ENCODE data around the gene PTPRG.

DNA sequence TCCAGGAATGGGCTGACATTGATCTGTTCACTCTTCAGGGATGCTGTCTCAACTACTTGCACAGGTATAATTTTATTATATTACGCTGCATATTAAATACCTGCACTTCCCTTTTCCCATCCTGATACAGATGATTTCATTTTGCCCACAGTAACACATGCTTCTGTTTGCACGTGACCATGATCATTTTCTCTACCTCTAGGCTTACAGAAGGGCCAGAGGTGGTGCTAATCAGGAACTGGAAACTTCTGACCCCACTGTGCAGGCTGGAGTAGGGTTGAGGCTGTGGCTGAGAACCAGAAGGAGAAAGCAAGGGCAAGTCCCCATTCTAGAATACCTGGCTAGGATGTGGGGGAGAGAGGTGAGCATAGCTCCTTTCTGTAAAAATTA, 304.8 kb downstream of the PTPRG start:
- TF ChIP-seq, protein P1, sequence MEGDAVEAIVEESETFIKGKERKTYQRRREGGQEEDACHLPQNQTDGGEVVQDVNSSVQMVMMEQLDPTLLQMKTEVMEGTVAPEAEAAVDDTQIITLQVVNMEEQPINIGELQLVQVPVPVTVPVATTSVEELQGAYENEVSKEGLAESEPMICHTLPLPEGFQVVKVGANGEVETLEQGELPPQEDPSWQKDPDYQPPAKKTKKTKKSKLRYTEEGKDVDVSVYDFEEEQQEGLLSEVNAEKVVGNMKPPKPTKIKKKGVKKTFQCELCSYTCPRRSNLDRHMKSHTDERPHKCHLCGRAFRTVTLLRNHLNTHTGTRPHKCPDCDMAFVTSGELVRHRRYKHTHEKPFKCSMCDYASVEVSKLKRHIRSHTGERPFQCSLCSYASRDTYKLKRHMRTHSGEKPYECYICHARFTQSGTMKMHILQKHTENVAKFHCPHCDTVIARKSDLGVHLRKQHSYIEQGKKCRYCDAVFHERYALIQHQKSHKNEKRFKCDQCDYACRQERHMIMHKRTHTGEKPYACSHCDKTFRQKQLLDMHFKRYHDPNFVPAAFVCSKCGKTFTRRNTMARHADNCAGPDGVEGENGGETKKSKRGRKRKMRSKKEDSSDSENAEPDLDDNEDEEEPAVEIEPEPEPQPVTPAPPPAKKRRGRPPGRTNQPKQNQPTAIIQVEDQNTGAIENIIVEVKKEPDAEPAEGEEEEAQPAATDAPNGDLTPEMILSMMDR (IDR thresholded peaks at IDR 0.05), result no peak
- no peak for TF ChIP-seq POLR2A (IDR thresholded peaks at IDR 0.05)

Data from right lobe of liver (tissue), 4 donors.